GM12878 (cell line): ENCODE data around the gene SPOCK1. TPM values are rescaled to one million over a fixed set of nuclear protein-coding genes. Genes with fewer than 3 reads are reported as not detected.
"Not testable (repeated sequence)": the region's sequence is repeated elsewhere in the genome, so short reads cannot be mapped to it uniquely, and the experiment has no call there.

Source experiments
- ATAC-seq: fragments of 200-7000 bp; cut with Tn5 transposase; 3 replicates; pipeline ENCODE4 v1.9.1; 2020; ENCODE audit warnings: mild to moderate bottlenecking, moderate library complexity
- BruUV-seq: library from RNA; stranded (reverse); fragments of 400-500 nt; replicated peaks from 2 replicates; lab custom pipeline; 2021; lab: Mats Ljungman, UMichigan
- CTCF ChIA-PET: fragments of 300-600 bp; sonication (Branson Sonifier 250); formaldehyde crosslinking; extraction: SDS; loops from one replicate; lab custom pipeline; 2021; ENCODE audit warnings: inconsistent platforms; lab: Yijun Ruan, JAX
- POLR2A ChIA-PET: fragments of 350-600 bp; formaldehyde crosslinking; extraction: SDS; loops from one replicate; lab custom pipeline; 2021; ENCODE audit warnings: inconsistent platforms; lab: Charles Lee
- RAD21 ChIA-PET: fragments of 300-600 bp; sonication (Branson Sonifier 250); formaldehyde crosslinking; loops from one replicate; lab custom pipeline; 2023; ENCODE audit warnings: antibody characterized with exemption; ENCODE audit not compliant: unreplicated experiment; lab: Charles Lee
- SMC1A ChIA-PET: fragments of 300-600 bp; sonication (Branson Sonifier 250); formaldehyde crosslinking; loops from one replicate; lab custom pipeline; 2023; ENCODE audit not compliant: unreplicated experiment, uncharacterized antibody; lab: Charles Lee
- DNase-seq: peaks from one replicate; pipeline ENCODE4 v3.0.0-alpha.2; 2011; ENCODE audit warnings: low read depth, low spot score
- FAIRE-seq: peaks from 3 replicates; lab custom pipeline; 2011; peaks lifted over from hg19 to GRCh38; lab: Jason Lieb, UNC
- H2AFZ ChIP-seq: 2 replicates; pipeline ENCODE4 v1.6.0; 2011; ENCODE audit warnings: low read depth, low read length, control low read depth; ENCODE audit not compliant: control insufficient read depth
- H3K27ac ChIP-seq: 2 replicates; pipeline ENCODE4 v1.5.1; 2011; ENCODE audit warnings: control low read depth; ENCODE audit not compliant: control insufficient read depth, insufficient read depth
- H3K27me3 ChIP-seq, 2 experiments: replicated peaks in 1 of 2; 2 replicates each; pipeline versions ENCODE4 v1.6.0 to v1.6.1; 2011; ENCODE audit warnings: low read length in 1 of 2; ENCODE audit not compliant: control insufficient read depth in 2 of 2, insufficient read depth in 2 of 2
- H3K36me3 ChIP-seq, 2 experiments: 2 replicates each; pipeline ENCODE4 v1.5.1; 2011; ENCODE audit warnings: low read length in 1 of 2; ENCODE audit not compliant: control insufficient read depth in 2 of 2, insufficient read depth in 2 of 2
- H3K4me1 ChIP-seq: 2 replicates; pipeline ENCODE4 v1.6.1; 2011; ENCODE audit warnings: mild to moderate bottlenecking, low read length, moderate library complexity, mixed read lengths; ENCODE audit not compliant: control insufficient read depth, insufficient read depth
- H3K4me2 ChIP-seq: 2 replicates; pipeline ENCODE4 v1.6.0; 2011; ENCODE audit warnings: control low read depth; ENCODE audit not compliant: control insufficient read depth, insufficient read depth
- H3K4me3 ChIP-seq: fragments of 200-600 bp; sonication (generic); 2 replicates; pipeline ENCODE4 v1.5.1; 2016
- H3K79me2 ChIP-seq: 2 replicates; pipeline ENCODE4 v1.6.0; 2011; ENCODE audit warnings: low read length; ENCODE audit not compliant: control insufficient read depth, insufficient read depth
- H3K9ac ChIP-seq: 2 replicates; pipeline ENCODE4 v1.8.0; 2011; ENCODE audit warnings: low read length, control low read depth, mixed read lengths; ENCODE audit not compliant: control insufficient read depth, insufficient read depth
- H3K9me3 ChIP-seq: replicated peaks from 3 replicates; pipeline ENCODE4 v1.5.1; 2011; ENCODE audit warnings: mild to moderate bottlenecking, low read length; ENCODE audit not compliant: control insufficient read depth, insufficient read depth
- H4K20me1 ChIP-seq: 2 replicates; pipeline ENCODE4 v1.6.0; 2011; ENCODE audit not compliant: control insufficient read depth, insufficient read depth
- BHLHE40 ChIP-seq, 2 experiments: fragments of 450-650 bp in 1 of 2; IDR thresholded peaks; 2 replicates each; pipeline ENCODE4 v1.6.1; 2011 to 2017; ENCODE audit warnings: low read depth in 2 of 2, borderline replicate concordance in 1 of 2, improper control_type of control experiment in 1 of 2, low read length in 1 of 2, mild to moderate bottlenecking in 1 of 2
- E4F1 ChIP-seq: fragments of 450-650 bp; IDR thresholded peaks from 2 replicates; pipeline ENCODE4 v1.6.1; 2018; ENCODE audit warnings: borderline replicate concordance, mild to moderate bottlenecking; ENCODE audit not compliant: partially characterized antibody
- HSF1 ChIP-seq: fragments of 150-350 bp; IDR thresholded peaks from 2 replicates; pipeline ENCODE4 v1.6.1; 2014; ENCODE audit warnings: mild to moderate bottlenecking, low read depth, low read length
- KLF5 ChIP-seq: fragments of 450-650 bp; IDR thresholded peaks from 2 replicates; pipeline ENCODE4 v1.6.1; 2014; ENCODE audit warnings: mild to moderate bottlenecking; ENCODE audit not compliant: partially characterized antibody
- MTA2 ChIP-seq: fragments of 450-650 bp; IDR thresholded peaks from 2 replicates; pipeline ENCODE4 v1.6.1; 2016; ENCODE audit warnings: low read depth, mild to moderate bottlenecking, moderate library complexity
- POLR2A ChIP-seq: IDR thresholded peaks from 2 replicates; pipeline ENCODE4 v1.6.1; 2011; ENCODE audit warnings: low read depth, mild to moderate bottlenecking, low read length
- RFX5 ChIP-seq: IDR thresholded peaks from 2 replicates; pipeline ENCODE4 v1.6.1; 2011; ENCODE audit warnings: low read depth, low read length, improper control_type of control experiment
- TCF12 ChIP-seq: IDR thresholded peaks from 2 replicates; pipeline ENCODE4 v1.6.1; 2011; ENCODE audit warnings: low read depth, mild to moderate bottlenecking, low read length
- TCF7 ChIP-seq: IDR thresholded peaks from 2 replicates; pipeline ENCODE4 v1.6.1; 2014; ENCODE audit warnings: antibody characterized with exemption, borderline replicate concordance
- ZNF217 ChIP-seq: fragments of 450-650 bp; IDR thresholded peaks from 2 replicates; pipeline ENCODE4 v1.6.1; 2017; ENCODE audit warnings: antibody characterized with exemption, mild to moderate bottlenecking
- ZNF384 ChIP-seq: IDR thresholded peaks from 2 replicates; pipeline ENCODE4 v1.6.1; 2012; ENCODE audit warnings: low read depth, mild to moderate bottlenecking, low read length, improper control_type of control experiment, borderline replicate concordance
- WGBS: methylation state at CpG from one replicate; pipeline ENCODE4 v1.1.6; 2016; ENCODE audit warnings: low lambda C conversion rate; ENCODE audit not compliant: insufficient replicate concordance, insufficient coverage; ENCODE audit errors: missing lambda C conversion rate; 5-methylcytosine and 5-hydroxymethylcytosine counted together
- in situ Hi-C: fragments of 300-500 bp; cut with MboI; formaldehyde crosslinking; loops from 9 replicates; pipeline ENCODE4 v1.14.3; 2018; ENCODE audit warnings: mixed read lengths
- intact Hi-C: fragments of 100-400 bp; cut with micrococcal nuclease; formaldehyde crosslinking; loops from one replicate; pipeline ENCODE4 v1.14.2; 2022; ENCODE audit not compliant: unreplicated experiment
- polyA plus RNA-seq, 11 experiments: library from polyadenylated mRNA; depleted of rRNA in 4 of 11; unstranded in 6 of 11; stranded (reverse) in 5 of 11; fragments of >200 nt; fragmentation: Nextera tagmentation in 4 of 11; fragmentation: Illumina TruSeq in 1 of 11; extraction: Ambion mirVana in 4 of 11; extraction: Trizol in 1 of 11; gene quantifications; 1 replicate in 1 of 11; 2 replicates in 10 of 11; pipeline versions ENCODE4 v1.2.1 to v1.2.3, GENCODE V29; 2011 to 2016; ENCODE audit warnings: inconsistent platforms in 2 of 11, missing spikeins in 2 of 11, low read depth in 1 of 11
- total RNA-seq, 4 experiments: library from RNA; depleted of rRNA in 3 of 4; stranded (reverse); fragments of >200 nt in 3 of 4; fragmentation: Illumina TruSeq in 1 of 4; extraction: Trizol in 1 of 4; gene quantifications; 2 replicates each; pipeline versions ENCODE4 v1.2.1 to v1.2.3, GENCODE V29; 2013 to 2021

SPOCK1 gene
- total and polyA plus RNA-seq, 10 of the 15 experiments (the other 5 are each of a cell fraction or from before 2014, with no cell fraction given), result 0.06 to 0.68 (median 0.25) TPM; not detected in 3

- no peak for TF ChIP-seq ZNF217
- TF ChIP-seq RFX5, result no peak
- no peak for TF ChIP-seq ZNF384
Observed at GRCh38 chr5:137500615-137501225, 1.6 kb upstream of the SPOCK1 start (continued).

GRCh38 chr5:137499506-137499847 is 351 bp upstream of the SPOCK1 start:
- H3K4me1 ChIP-seq, ATAC-seq, H3K36me3 ChIP-seq, DNase-seq, BruUV-seq, H3K9me3 ChIP-seq, H3K27ac ChIP-seq, H4K20me1 ChIP-seq, FAIRE-seq, H3K4me2 ChIP-seq, RAD21 ChIA-PET, H3K79me2 ChIP-seq, H3K4me3 ChIP-seq, H2AFZ ChIP-seq, H3K9ac ChIP-seq, SMC1A ChIA-PET, POLR2A ChIA-PET: not testable (repeated sequence)
- intact Hi-C loops (loop anchor here (1.0 kb wide), 2 partner anchors 155 to 179 kb away; no protein-coding TSS in a partner anchor), in situ Hi-C loops (loop anchor here (5.0 kb wide), 1 partner anchor 182 kb away; no protein-coding TSS in a partner anchor)
- H3K27me3 ChIP-seq, result peaks cover 4 to 10% of the 10 kb centered on the region in 2 experiments
- CTCF ChIA-PET, result interaction anchor here (1.2 kb wide), 1 partner anchor 179 kb away, joined by 9 read pairs; no protein-coding TSS in a partner anchor
- WGBS, result no CpG with 5 or more reads among the region's 5 CpGs

GRCh38 chr5:137498301-137498735 is 808 bp downstream of the SPOCK1 start:
- BruUV-seq, result no TSS peak
- no peak overlapping the region for H2AFZ ChIP-seq
- H3K9me3 ChIP-seq, result no peaks in the 10 kb centered on the region
- H3K4me2 ChIP-seq, result no peak overlapping the region
- DNase-seq, result no peak
- H3K4me3 ChIP-seq, result no peak overlapping the region
- 36% methylated on average over 47 of the region's 57 CpGs for WGBS
- no peak for ATAC-seq
- H3K4me1 ChIP-seq, result no peaks in the 10 kb centered on the region
- H3K27ac ChIP-seq, result no peak overlapping the region
- intact Hi-C loops, result no loop called here
- ChIA-PET POLR2A (no interaction called here), RAD21 (interaction anchor here (3.0 kb wide), 1 partner anchor 179 kb away, joined by 10 read pairs; no protein-coding TSS in a partner anchor), SMC1A (interaction anchor here (1.3 to 3.6 kb wide), 2 partner anchors 177 to 178 kb away, joined by 5 to 16 read pairs; no protein-coding TSS in a partner anchor), CTCF (interaction anchor here (0.6 to 3.0 kb wide), 5 partner anchors 8 to 253 kb away, joined by 3 to 35 read pairs (median 3); no protein-coding TSS in a partner anchor)
- H3K27me3 ChIP-seq, result peaks cover 4 to 10% of the 10 kb centered on the region in 2 experiments
- FAIRE-seq, result no peak
- in situ Hi-C loops, result loop anchor here (5.0 kb wide), 1 partner anchor 181 kb away; no protein-coding TSS in a partner anchor
- H3K79me2 ChIP-seq, result no peaks in the 10 kb centered on the region
- no peaks in the 10 kb centered on the region for H3K36me3 ChIP-seq
- H4K20me1 ChIP-seq, result no peaks in the 10 kb centered on the region
- no peak overlapping the region for H3K9ac ChIP-seq
- no peak for TF ChIP-seq BHLHE40 (IDR thresholded peaks at IDR 0.05; ENCODE audit: borderline replicate concordance in 1 of 2, low read depth in 2 of 2, low read length in 1 of 2)
- no peak for TF ChIP-seq TCF7
- TF ChIP-seq E4F1, result no peak
- TF ChIP-seq POLR2A, result no peak
- TF ChIP-seq MTA2, result no peak
- no peak for TF ChIP-seq TCF12
- no peak for TF ChIP-seq RFX5
- TF ChIP-seq HSF1, result no peak
- no peak for TF ChIP-seq KLF5
